SU-DHL-6 (cell line): Measurements from ENCODE around the gene PLCB2.

Source experiments
- H2AFZ ChIP-seq: fragments of 200-600 bp; sonication (generic); 2 replicates; pipeline ENCODE4 v1.6.1; 2014; ENCODE audit warnings: low read depth, mild to moderate bottlenecking, moderate library complexity, mixed read lengths, antibody characterized with exemption, low read length; ENCODE audit not compliant: severe bottlenecking
- H3F3A ChIP-seq: fragments of 200-600 bp; shearing (Covaris generic); 2 replicates; pipeline ENCODE4 v1.6.0; 2016; ENCODE audit warnings: antibody characterized with exemption, mild to moderate bottlenecking; ENCODE audit not compliant: insufficient read depth
- H3K27ac ChIP-seq: fragments of 200-600 bp; sonication (generic); 2 replicates; pipeline ENCODE4 v1.5.1; 2016; ENCODE audit warnings: low read depth, mild to moderate bottlenecking, low read length, moderate library complexity, mixed read lengths
- H3K27me3 ChIP-seq: fragments of 200-600 bp; sonication (generic), shearing (Covaris generic); 2 replicates; pipeline ENCODE4 v1.6.0; 2014; ENCODE audit warnings: mild to moderate bottlenecking, low read length
- H3K36me3 ChIP-seq: fragments of 200-600 bp; sonication (generic); 2 replicates; pipeline ENCODE4 v1.6.1; 2014; ENCODE audit warnings: mild to moderate bottlenecking, low read length, mixed read lengths
- H3K4me2 ChIP-seq: fragments of 300-600, 200-600 bp; shearing (Covaris generic), sonication (generic); 2 replicates; pipeline ENCODE4 v1.6.0; 2014; ENCODE audit warnings: low read length, low read depth, mild to moderate bottlenecking; ENCODE audit not compliant: poor library complexity, severe bottlenecking
- H3K4me3 ChIP-seq: fragments of 200-600 bp; sonication (generic); 2 replicates; pipeline ENCODE4 v1.5.1; 2014; ENCODE audit warnings: antibody characterized with exemption, low read length, mild to moderate bottlenecking, mixed read lengths; ENCODE audit not compliant: insufficient read depth, poor library complexity, severe bottlenecking
- H3K79me2 ChIP-seq: fragments of 200-600 bp; sonication (generic); 2 replicates; pipeline ENCODE4 v1.6.1; 2014; ENCODE audit warnings: mild to moderate bottlenecking, low read length, moderate library complexity; ENCODE audit not compliant: insufficient read depth
- H3K9ac ChIP-seq: fragments of 200-600 bp; sonication (generic); 2 replicates; pipeline ENCODE4 v1.7.0; 2014; ENCODE audit warnings: mild to moderate bottlenecking, low read length
- H3K9me2 ChIP-seq: fragments of 200-600 bp; sonication (generic); replicated peaks from 2 replicates; pipeline ENCODE4 v1.6.1; 2014; ENCODE audit warnings: low read length; ENCODE audit not compliant: insufficient read depth
- H3K9me3 ChIP-seq: fragments of 200-600 bp; sonication (generic); 2 replicates; pipeline ENCODE4 v1.6.1; 2014; ENCODE audit warnings: low read length, mixed read lengths; ENCODE audit not compliant: insufficient read depth
- H4K20me1 ChIP-seq: fragments of 200-600 bp; sonication (generic); 2 replicates; pipeline ENCODE4 v1.6.1; 2014; ENCODE audit warnings: low read depth, mild to moderate bottlenecking, antibody characterized with exemption, low read length, moderate library complexity, mixed read lengths
- EZH2phosphoT487 ChIP-seq: fragments of 200-600 bp; sonication (generic), shearing (Covaris generic); conservative IDR thresholded peaks from 2 replicates; pipeline ENCODE4 v1.6.1; 2018; ENCODE audit warnings: mild to moderate bottlenecking, antibody characterized with exemption, low read length, moderate library complexity, mixed read lengths
- TF ChIP-seq, protein P1 (sequence below): fragments of 200-600 bp; sonication (generic); IDR thresholded peaks from one replicate; pipeline ENCODE4 v1.5.1; 2017; ENCODE audit warnings: antibody characterized with exemption, mild to moderate bottlenecking, low read length, moderate library complexity; ENCODE audit not compliant: insufficient read depth, poor library complexity, severe bottlenecking

Gene PLCB2

DNA sequence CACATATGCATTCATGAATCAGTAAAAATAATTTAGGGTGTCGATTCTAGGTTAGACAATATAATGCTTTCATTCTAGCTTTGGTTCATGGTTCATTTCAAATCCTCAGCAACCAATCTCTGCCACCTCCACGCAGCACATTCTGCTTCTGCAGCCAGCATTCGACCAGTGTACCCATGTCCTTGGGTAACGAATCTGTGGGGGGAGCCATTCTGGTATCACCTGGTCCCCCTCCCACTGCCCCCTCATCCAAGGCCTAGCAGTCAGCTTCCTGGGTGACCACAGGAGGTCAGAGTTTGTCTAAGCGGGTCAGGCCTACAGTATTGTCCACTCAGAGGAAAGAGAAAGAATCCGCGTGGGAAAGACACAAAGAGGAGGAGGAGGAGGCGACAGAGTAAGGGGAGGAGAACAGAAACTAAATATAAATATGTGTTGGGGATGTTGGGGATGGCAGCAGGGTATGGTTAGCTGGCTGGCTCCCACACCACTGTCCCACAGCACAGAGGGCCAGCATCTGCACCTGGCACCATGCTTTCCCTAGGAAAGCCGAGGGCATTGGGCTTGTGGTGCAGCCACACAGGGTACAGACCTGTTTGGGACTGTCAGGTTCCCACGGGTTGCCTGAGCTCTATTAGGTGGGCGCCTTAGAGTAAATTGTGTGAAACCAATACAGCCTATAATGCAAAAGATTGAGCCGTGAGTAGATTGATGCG, 56.8 kb downstream of the PLCB2 start:
- H3K9ac ChIP-seq: no peak overlapping the region
- H3K79me2 ChIP-seq: no peaks in the 10 kb centered on the region
- H4K20me1 ChIP-seq: no peaks in the 10 kb centered on the region
- no peaks in the 10 kb centered on the region for H3K9me2 ChIP-seq
- H3K4me2 ChIP-seq: no peak overlapping the region
- no peaks in the 10 kb centered on the region for H3K9me3 ChIP-seq
- no peak overlapping the region for H2AFZ ChIP-seq
- H3K4me3 ChIP-seq: no peak overlapping the region
- no peaks in the 10 kb centered on the region for H3F3A ChIP-seq
- H3K27me3 ChIP-seq: no peaks in the 10 kb centered on the region
- no peak for TF ChIP-seq EZH2phosphoT487
- H3K36me3 ChIP-seq: no peaks in the 10 kb centered on the region
- no peak overlapping the region for H3K27ac ChIP-seq

DNA sequence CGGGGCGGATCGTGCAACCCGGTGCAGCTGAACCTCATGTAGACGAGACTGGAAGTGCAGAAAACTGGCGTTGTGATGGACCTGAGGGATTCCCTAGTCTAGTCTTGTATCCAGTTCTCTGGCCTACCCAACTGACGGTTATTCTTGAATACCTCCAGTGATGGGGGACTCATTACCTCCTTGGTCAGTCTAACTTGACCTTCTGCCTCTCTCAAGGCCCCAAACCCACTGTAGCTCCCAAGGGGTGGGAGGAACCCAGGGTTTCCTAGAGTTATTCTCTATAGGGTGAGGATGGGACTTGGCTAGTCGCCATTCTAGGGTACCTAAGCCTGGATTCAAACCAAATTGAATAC, 57.5 kb downstream of the PLCB2 start:
- no peak for TF ChIP-seq EZH2phosphoT487
- TF ChIP-seq, protein P1, sequence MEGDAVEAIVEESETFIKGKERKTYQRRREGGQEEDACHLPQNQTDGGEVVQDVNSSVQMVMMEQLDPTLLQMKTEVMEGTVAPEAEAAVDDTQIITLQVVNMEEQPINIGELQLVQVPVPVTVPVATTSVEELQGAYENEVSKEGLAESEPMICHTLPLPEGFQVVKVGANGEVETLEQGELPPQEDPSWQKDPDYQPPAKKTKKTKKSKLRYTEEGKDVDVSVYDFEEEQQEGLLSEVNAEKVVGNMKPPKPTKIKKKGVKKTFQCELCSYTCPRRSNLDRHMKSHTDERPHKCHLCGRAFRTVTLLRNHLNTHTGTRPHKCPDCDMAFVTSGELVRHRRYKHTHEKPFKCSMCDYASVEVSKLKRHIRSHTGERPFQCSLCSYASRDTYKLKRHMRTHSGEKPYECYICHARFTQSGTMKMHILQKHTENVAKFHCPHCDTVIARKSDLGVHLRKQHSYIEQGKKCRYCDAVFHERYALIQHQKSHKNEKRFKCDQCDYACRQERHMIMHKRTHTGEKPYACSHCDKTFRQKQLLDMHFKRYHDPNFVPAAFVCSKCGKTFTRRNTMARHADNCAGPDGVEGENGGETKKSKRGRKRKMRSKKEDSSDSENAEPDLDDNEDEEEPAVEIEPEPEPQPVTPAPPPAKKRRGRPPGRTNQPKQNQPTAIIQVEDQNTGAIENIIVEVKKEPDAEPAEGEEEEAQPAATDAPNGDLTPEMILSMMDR: no peak
- H3K27ac ChIP-seq: no peak overlapping the region
- no peak overlapping the region for H3K4me2 ChIP-seq
- H3K79me2 ChIP-seq: no peaks in the 10 kb centered on the region
- no peaks in the 10 kb centered on the region for H4K20me1 ChIP-seq
- H3K9ac ChIP-seq: no peak overlapping the region
- no peaks in the 10 kb centered on the region for H3F3A ChIP-seq
- H3K9me3 ChIP-seq: no peaks in the 10 kb centered on the region
- no peaks in the 10 kb centered on the region for H3K36me3 ChIP-seq
- H3K9me2 ChIP-seq: no peaks in the 10 kb centered on the region
- no peaks in the 10 kb centered on the region for H3K27me3 ChIP-seq
- no peak overlapping the region for H2AFZ ChIP-seq
- H3K4me3 ChIP-seq: no peak overlapping the region

DNA sequence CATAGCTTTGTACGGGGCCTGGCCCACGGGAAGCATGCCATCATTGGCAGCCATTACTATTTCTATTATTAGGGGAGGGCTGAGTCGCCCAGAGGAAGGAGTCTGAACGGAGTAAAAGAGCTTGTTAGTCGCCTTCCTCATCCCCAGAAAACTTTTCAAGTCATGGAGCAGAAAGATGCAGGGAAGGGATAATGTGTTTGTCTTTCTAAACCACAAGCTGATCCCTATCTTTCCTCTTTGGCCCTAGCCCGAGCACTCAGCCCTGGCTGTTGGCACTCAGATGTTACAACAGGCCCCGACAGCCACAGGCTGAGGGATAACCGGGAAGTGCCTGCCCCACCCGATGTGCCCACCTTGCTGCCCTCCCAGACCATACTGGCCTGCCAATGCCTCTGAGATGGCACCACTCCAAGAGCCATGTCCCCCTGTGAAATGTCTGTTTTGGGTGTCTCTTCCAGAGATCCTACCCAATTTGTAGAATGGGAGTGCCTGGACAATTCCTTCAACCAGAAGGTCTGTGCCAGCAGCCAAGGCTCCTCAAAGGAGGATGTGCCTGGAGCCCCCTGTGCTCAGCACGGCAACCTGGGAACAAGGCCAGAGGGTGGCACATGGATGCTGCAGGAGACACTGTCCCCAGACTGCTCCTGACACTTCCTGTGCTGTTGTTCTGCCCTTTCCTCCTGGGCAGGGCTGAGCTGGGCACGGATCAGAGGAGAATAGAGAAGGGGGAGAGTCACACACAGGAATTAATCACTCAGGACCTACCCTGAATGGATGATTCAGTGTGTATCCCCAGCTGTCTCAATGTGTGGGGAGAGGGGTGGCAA, 58.0 kb downstream of the PLCB2 start:
- Histone ChIP-seq H4K20me1 (no peaks in the 10 kb centered on the region), H3K36me3 (no peaks in the 10 kb centered on the region), H3K27ac (no peak overlapping the region), H3K4me2 (no peak overlapping the region), H3K9me3 (no peaks in the 10 kb centered on the region), H3K27me3 (no peaks in the 10 kb centered on the region), H3K4me3 (no peak overlapping the region), H3K79me2 (no peaks in the 10 kb centered on the region), H3F3A (no peaks in the 10 kb centered on the region), H3K9ac (no peak overlapping the region), H3K9me2 (no peaks in the 10 kb centered on the region), H2AFZ (no peak overlapping the region)
- TF ChIP-seq EZH2phosphoT487: no peak
- TF ChIP-seq, protein P1: no peak
